RWPE1 (cell line): ENCODE data around the gene MSANTD1.

ENCODE experiments used
- CTCF ChIA-PET: fragments of 350-600 bp; sonication (Branson Sonifier 250); formaldehyde crosslinking; extraction: SDS; loops from one replicate; lab custom pipeline; 2021; lab: Yijun Ruan, JAX
- POLR2A ChIA-PET: fragments of 400-600 bp; formaldehyde crosslinking; extraction: SDS; loops from one replicate; lab custom pipeline; 2020; ENCODE audit warnings: antibody characterized with exemption; ENCODE audit not compliant: low non-redundant PET; lab: Yijun Ruan, JAX
- DNase-seq: peaks from one replicate; pipeline ENCODE4 v3.0.0; 2012; ENCODE audit warnings: low spot score
- H3K27ac ChIP-seq: fragments of 450-650 bp; 2 replicates; pipeline ENCODE4 v1.5.1; 2017
- CTCF ChIP-seq: fragments of 450-650 bp; conservative IDR thresholded peaks from 2 replicates; pipeline ENCODE4 v1.5.1; 2017; ENCODE audit warnings: low read depth, mild to moderate bottlenecking

The MSANTD1 gene

GRCh38 chr4:3286335-3287175, 37.6 kb downstream of the MSANTD1 start:
- CTCF ChIA-PET: interaction anchor here (0.6 kb wide), 1 partner anchor 92 kb away, joined by 3 read pairs; no protein-coding TSS in a partner anchor
- TF ChIP-seq CTCF: no peak
- peak overlapping the region; percentile 42 for H3K27ac ChIP-seq
- POLR2A ChIA-PET: no interaction called here
- no peak for DNase-seq

- ChIA-PET CTCF (interaction anchor here (0.6 kb wide), 1 partner anchor 650 kb away, joined by 3 read pairs; no protein-coding TSS in a partner anchor), POLR2A (no interaction called here)
- H3K27ac ChIP-seq: no peak overlapping the region
- TF ChIP-seq CTCF: no peak
- DNase-seq: no peak
Observed at GRCh38 chr4:3287271-3287971, 38.5 kb downstream of the MSANTD1 start.

- CTCF ChIA-PET: no interaction called here
- POLR2A ChIA-PET: no interaction called here
- TF ChIP-seq CTCF: no peak
- no peak overlapping the region for H3K27ac ChIP-seq
- DNase-seq: no peak
Observed at GRCh38 chr4:3287972-3288570, 39.1 kb downstream of the MSANTD1 start.

- ChIA-PET CTCF (no interaction called here), POLR2A (no interaction called here)
- no peak overlapping the region for H3K27ac ChIP-seq
- TF ChIP-seq CTCF: no peak
- no peak for DNase-seq
Observed at GRCh38 chr4:3288571-3289094, 39.7 kb downstream of the MSANTD1 start.

- DNase-seq: no peak
- CTCF ChIA-PET: no interaction called here
- no peak for TF ChIP-seq CTCF
- H3K27ac ChIP-seq: no peak overlapping the region
- POLR2A ChIA-PET: no interaction called here
Observed at GRCh38 chr4:3290476-3290875, 41.5 kb downstream of the MSANTD1 start.

- peak overlapping the region; percentile 92; the same call in 1 of the 2 replicates for H3K27ac ChIP-seq
- ChIA-PET POLR2A (no interaction called here), CTCF (interaction anchor here (0.6 kb wide), 1 partner anchor 10 kb away, joined by 6 read pairs; no protein-coding TSS in a partner anchor)
- TF ChIP-seq CTCF: no peak
- DNase-seq: no peak
Observed at GRCh38 chr4:3290889-3291321, 41.9 kb downstream of the MSANTD1 start.
